Common myeloid progenitor, CD34-positive (primary cell): Measurements from ENCODE around the gene ROPN1B.
A peak's percentile ranks its signal among the peaks of the same experiment; 100 is the strongest.
"Not testable (repeated sequence)": the region's sequence is repeated elsewhere in the genome, so short reads cannot be mapped to it uniquely, and the experiment has no call there.

Experiments
- CTCF ChIA-PET: fragments of 350-600 bp; sonication (Branson Sonifier 250); formaldehyde crosslinking; loops from one replicate; lab custom pipeline; 2021; ENCODE audit warnings: antibody characterized with exemption; lab: Charles Lee
- POLR2A ChIA-PET: fragments of 350-600 bp; sonication (Branson Sonifier 250); formaldehyde crosslinking; loops from one replicate; lab custom pipeline; 2021; ENCODE audit warnings: antibody characterized with exemption; lab: Charles Lee
- DNase-seq, 3 donors: peaks; one replicate each; pipeline versions ENCODE4 v3.0.0 to v3.0.0-alpha.2; 2013
- H3K27ac ChIP-seq, 2 experiments: 1 replicate in 1 of 2; 2 replicates in 1 of 2; pipeline ENCODE4 v1.7.0; 2013; ENCODE audit warnings: inconsistent platforms in 2 of 2, low read length in 2 of 2, mild to moderate bottlenecking in 2 of 2, low read depth in 1 of 2, moderate library complexity in 1 of 2; ENCODE audit not compliant: severe bottlenecking in 2 of 2, insufficient read depth in 1 of 2, poor library complexity in 1 of 2
- H3K27me3 ChIP-seq, 5 experiments: replicated peaks in 2 of 5; 1 replicate in 3 of 5; 2 replicates in 2 of 5; pipeline versions ENCODE4 v1.6.1 to v1.7.0; 2013; ENCODE audit warnings: low read length in 4 of 5, mild to moderate bottlenecking in 2 of 5, moderate library complexity in 2 of 5, inconsistent platforms in 1 of 5; ENCODE audit not compliant: insufficient read depth in 5 of 5, control insufficient read depth in 4 of 5
- H3K36me3 ChIP-seq, 4 experiments: 1 replicate in 2 of 4; 2 replicates in 2 of 4; pipeline versions ENCODE4 v1.6.1 to v1.7.0; 2013; ENCODE audit warnings: low read length in 3 of 4, control low read depth in 1 of 4, mild to moderate bottlenecking in 1 of 4; ENCODE audit not compliant: control insufficient read depth in 4 of 4, insufficient read depth in 4 of 4
- H3K4me1 ChIP-seq, 4 experiments: 1 replicate in 3 of 4; 2 replicates in 1 of 4; pipeline versions ENCODE4 v1.6.1 to v1.7.1; 2013; ENCODE audit warnings: low read length in 3 of 4, mild to moderate bottlenecking in 3 of 4, control low read depth in 1 of 4, inconsistent platforms in 1 of 4, moderate library complexity in 1 of 4; ENCODE audit not compliant: control insufficient read depth in 4 of 4, insufficient read depth in 4 of 4; ENCODE audit errors: control extremely low read depth in 1 of 4
- H3K4me3 ChIP-seq, 7 experiments: 1 replicate in 4 of 7; 2 replicates in 3 of 7; pipeline versions ENCODE4 v1.5.1 to v1.7.0; 2013; ENCODE audit warnings: mild to moderate bottlenecking in 7 of 7, low read length in 6 of 7, moderate library complexity in 6 of 7, inconsistent platforms in 2 of 7, low read depth in 2 of 7, control low read depth in 1 of 7; ENCODE audit not compliant: insufficient read depth in 4 of 7, control insufficient read depth in 1 of 7; ENCODE audit errors: extremely low read depth in 1 of 7
- H3K9me3 ChIP-seq, 5 experiments: 1 replicate in 4 of 5; 2 replicates in 1 of 5; pipeline versions ENCODE4 v1.6.1 to v1.7.1; 2013; ENCODE audit warnings: low read length in 4 of 5, mild to moderate bottlenecking in 2 of 5, inconsistent platforms in 1 of 5, low read depth in 1 of 5, moderate library complexity in 1 of 5; ENCODE audit not compliant: control insufficient read depth in 4 of 5, insufficient read depth in 2 of 5; ENCODE audit errors: control extremely low read depth in 1 of 5
- WGBS: methylation state at CpG from one replicate; pipeline ENCODE4 v1.1.5; 2013; ENCODE audit not compliant: insufficient coverage; 5-methylcytosine and 5-hydroxymethylcytosine counted together

ROPN1B gene

GRCh38 chr3:125965505-125965904 is 3.5 kb upstream of the ROPN1B start:
- no peaks in the 10 kb centered on the region for H3K4me1 ChIP-seq
- no peak overlapping the region for H3K4me3 ChIP-seq
- no peaks in the 10 kb centered on the region for H3K36me3 ChIP-seq
- WGBS, result 100% methylated on average over 3 of the region's 3 CpGs
- H3K27ac ChIP-seq, result no peak overlapping the region
- H3K9me3 ChIP-seq, result no peaks in the 10 kb centered on the region
- CTCF ChIA-PET, result no interaction called here
- no peak for DNase-seq
- POLR2A ChIA-PET, result no interaction called here
- H3K27me3 ChIP-seq, result peaks cover 0 to 16% (median 14%) of the 10 kb centered on the region in 5 experiments

- ChIA-PET CTCF (interaction anchor here (0.6 kb wide), 1 partner anchor 54 kb away, joined by 3 read pairs; no protein-coding TSS in a partner anchor), POLR2A (no interaction called here)
- Histone ChIP-seq H3K27ac (no peak overlapping the region), H3K4me3 (no peak overlapping the region), H3K36me3 (no peaks in the 10 kb centered on the region), H3K9me3 (no peaks in the 10 kb centered on the region), H3K27me3 (peaks cover 0 to 32% (median 16%) of the 10 kb centered on the region in 5 experiments), H3K4me1 (peaks cover 0 to 4% (median 3%) of the 10 kb centered on the region in 4 experiments)
- DNase-seq, result no peak
Observed at GRCh38 chr3:125967156-125967555, 1.8 kb upstream of the ROPN1B start.

GRCh38 chr3:125968121-125968520 is 857 bp upstream of the ROPN1B start:
- H3K27ac ChIP-seq, CTCF ChIA-PET, H3K4me3 ChIP-seq, H3K9me3 ChIP-seq, POLR2A ChIA-PET, DNase-seq, H3K36me3 ChIP-seq, H3K4me1 ChIP-seq: not testable (repeated sequence)
- no CpG with 5 or more reads among the region's 2 CpGs for WGBS
- peaks cover 0 to 33% (median 17%) of the 10 kb centered on the region in 5 experiments for H3K27me3 ChIP-seq

- H3K4me1 ChIP-seq, H3K9me3 ChIP-seq, H3K36me3 ChIP-seq, H3K27ac ChIP-seq, POLR2A ChIA-PET: not testable (repeated sequence)
- CTCF ChIA-PET, result interaction anchor here (1.2 kb wide), 1 partner anchor 45 kb away, joined by 3 read pairs; no protein-coding TSS in a partner anchor
- WGBS, result 3% methylated on average over 11 of the region's 31 CpGs
- H3K27me3 ChIP-seq, result peaks cover 0 to 25% (median 13%) of the 10 kb centered on the region in 5 experiments
- peak in 1 of 3 donors; percentile 28 for DNase-seq
- peak overlapping the region in 4 of 7 experiments; percentile 5 to 48 (median 32) for H3K4me3 ChIP-seq
Observed at GRCh38 chr3:125971997-125972944, 3.3 kb downstream of the ROPN1B start.

GRCh38 chr3:125975245-125976002 is 6.4 kb downstream of the ROPN1B start:
- 100% methylated on average over 1 of the region's 9 CpGs for whole genome bisulfite sequencing
- H3K4me1 ChIP-seq, H3K27ac ChIP-seq, H3K36me3 ChIP-seq, H3K4me3 ChIP-seq, H3K9me3 ChIP-seq, POLR2A ChIA-PET, DNase-seq: not testable (repeated sequence)
- H3K27me3 ChIP-seq, result peaks cover 0 to 20% (median 6%) of the 10 kb centered on the region in 5 experiments
- CTCF ChIA-PET, result interaction anchor here (1.2 kb wide), 1 partner anchor 128 kb away, joined by 3 read pairs; no protein-coding TSS in a partner anchor

- WGBS, result no CpG with 5 or more reads among the region's 3 CpGs
- H3K9me3 ChIP-seq, H3K4me3 ChIP-seq, H3K4me1 ChIP-seq, DNase-seq, H3K36me3 ChIP-seq, POLR2A ChIA-PET, H3K27ac ChIP-seq: not testable (repeated sequence)
- CTCF ChIA-PET, result interaction anchor here (1.2 kb wide), 1 partner anchor 127 kb away, joined by 3 read pairs; no protein-coding TSS in a partner anchor
- peaks cover 0 to 14% (median 6%) of the 10 kb centered on the region in 5 experiments for H3K27me3 ChIP-seq
Observed at GRCh38 chr3:125976003-125976390, 7.0 kb downstream of the ROPN1B start.
